HepG2 (cell line): ENCODE measurements around the gene RP2. TPM values are rescaled to one million over a fixed set of nuclear protein-coding genes. Genes with fewer than 3 reads are reported as not detected.
A peak's percentile ranks its signal among the peaks of the same experiment; 100 is the strongest.

Experiments used
- AFF4 ChIP-seq: sonication (generic); formaldehyde crosslinking; IDR thresholded peaks from 2 replicates; pipeline ENCODE4 v1.4.0; 2020; ENCODE audit warnings: missing genetic modification reagents
- CTCF ChIP-seq: sonication (generic); formaldehyde crosslinking; IDR thresholded peaks from 2 replicates; pipeline ENCODE4 v1.5.0; 2020; ENCODE audit warnings: mild to moderate bottlenecking, missing genetic modification reagents, moderate library complexity
- EZH2 ChIP-seq: conservative IDR thresholded peaks from 2 replicates; pipeline ENCODE4 v1.6.1; 2012; ENCODE audit warnings: mild to moderate bottlenecking, low read depth, low read length, moderate library complexity
- NFE2L2 ChIP-seq: fragments of 150-350 bp; IDR thresholded peaks from 2 replicates; pipeline ENCODE4 v1.6.1; 2014; ENCODE audit warnings: low read length
- SMC3 ChIP-seq: IDR thresholded peaks from 2 replicates; pipeline ENCODE4 v1.6.1; 2011; ENCODE audit warnings: low read length, improper control_type of control experiment
- SSRP1 ChIP-seq: IDR thresholded peaks from 2 replicates; pipeline ENCODE4 v1.6.1; 2016; ENCODE audit warnings: control low read depth
- U2AF2 ChIP-seq: fragments of 200-400 bp; formaldehyde crosslinking; IDR thresholded peaks from 2 replicates; pipeline ENCODE4 v1.6.1; 2017; ENCODE audit warnings: low read depth, mild to moderate bottlenecking, low read length
- ZNF564 ChIP-seq: sonication (generic); formaldehyde crosslinking; IDR thresholded peaks from 2 replicates; pipeline ENCODE4 v1.8.1; 2023; ENCODE audit warnings: mild to moderate bottlenecking, missing genetic modification reagents
- ZNF672 ChIP-seq: sonication (generic); formaldehyde crosslinking; IDR thresholded peaks from 2 replicates; pipeline ENCODE4 v1.8.1; 2022; ENCODE audit warnings: missing genetic modification reagents
- ZNF740 ChIP-seq: sonication (generic); formaldehyde crosslinking; IDR thresholded peaks from 2 replicates; pipeline ENCODE4 v1.4.0; 2020; ENCODE audit warnings: missing genetic modification reagents
- ZNF781 ChIP-seq: sonication (generic); formaldehyde crosslinking; IDR thresholded peaks from 2 replicates; pipeline ENCODE4 v1.5.1; 2020; ENCODE audit warnings: borderline replicate concordance, mild to moderate bottlenecking, missing genetic modification reagents; ENCODE audit errors: not compliant biosample characterization
- ZSCAN22 ChIP-seq: sonication (generic); formaldehyde crosslinking; IDR thresholded peaks from 2 replicates; pipeline ENCODE4 v1.4.0; 2020; ENCODE audit warnings: mild to moderate bottlenecking, missing genetic modification reagents
- ZSCAN5A ChIP-seq: sonication (generic); formaldehyde crosslinking; IDR thresholded peaks from 2 replicates; pipeline ENCODE4 v1.8.0; 2022; ENCODE audit warnings: mild to moderate bottlenecking, missing genetic modification reagents, borderline replicate concordance
- polyA plus RNA-seq, 8 experiments: library from polyadenylated mRNA; depleted of rRNA in 3 of 8; stranded (reverse) in 7 of 8; unstranded in 1 of 8; fragments of >200 nt; fragmentation: Illumina TruSeq in 4 of 8; extraction: Trizol in 4 of 8; gene quantifications; 2 replicates each; pipeline versions ENCODE4 v1.2.1 to v1.2.3, GENCODE V29; 2011 to 2016; ENCODE audit warnings: low read depth in 4 of 8, missing spikeins in 1 of 8, mixed read lengths in 1 of 8; ENCODE audit not compliant: insufficient read depth in 1 of 8
- total RNA-seq, 5 experiments: library from RNA; depleted of rRNA; stranded (reverse); fragments of >200 nt; fragmentation: Illumina TruSeq; extraction: Trizol; gene quantifications; 2 replicates each; pipeline ENCODE4 v1.2.3, GENCODE V29; 2016; ENCODE audit warnings: low read depth in 1 of 5

Gene RP2
- total and polyA plus RNA-seq, 2 of the 13 experiments (the other 11 are each of a cell fraction or from before 2014, with no cell fraction given) = 5.0 to 9.9 TPM

GRCh38 chrX:46803140-46803539 lies 33.7 kb upstream of the RP2 start (continued):
- TF ChIP-seq NFE2L2 = no peak
- no peak for TF ChIP-seq SSRP1 (CRISPR knock-in tag)
- TF ChIP-seq ZNF672 (CRISPR knock-in tag) = no peak
- no peak for TF ChIP-seq EZH2
- TF ChIP-seq CTCF (CRISPR knock-in tag) = peak; percentile 50
- no peak for TF ChIP-seq U2AF2
- no peak for TF ChIP-seq ZSCAN22
- no peak for TF ChIP-seq AFF4 (CRISPR knock-in tag)
- peak; percentile 36; the same call in 1 of the 2 replicates for TF ChIP-seq SMC3
- peak; percentile 69; the same call in 1 of the 2 replicates for TF ChIP-seq ZNF564 (CRISPR knock-in tag)
- no peak for TF ChIP-seq ZNF740 (CRISPR knock-in tag)
- TF ChIP-seq ZSCAN5A (CRISPR knock-in tag) = no peak
- TF ChIP-seq ZNF781 = no peak
